GM19468 (cell line): ENCODE results near the gene SLC35A2.
"Not testable (repeated sequence)": the region's sequence is repeated elsewhere in the genome, so short reads cannot be mapped to it uniquely, and the experiment has no call there.

ENCODE experiments used
- ATAC-seq: cut with Tn5 transposase; IDR thresholded peaks from one replicate; pipeline ENCODE4 v1.9.1; 2021; ENCODE audit warnings: mild to moderate bottlenecking, moderate library complexity, moderate number of reproducible peaks; ENCODE audit not compliant: unreplicated experiment; ENCODE audit errors: extremely low read depth

The SLC35A2 gene

DNA sequence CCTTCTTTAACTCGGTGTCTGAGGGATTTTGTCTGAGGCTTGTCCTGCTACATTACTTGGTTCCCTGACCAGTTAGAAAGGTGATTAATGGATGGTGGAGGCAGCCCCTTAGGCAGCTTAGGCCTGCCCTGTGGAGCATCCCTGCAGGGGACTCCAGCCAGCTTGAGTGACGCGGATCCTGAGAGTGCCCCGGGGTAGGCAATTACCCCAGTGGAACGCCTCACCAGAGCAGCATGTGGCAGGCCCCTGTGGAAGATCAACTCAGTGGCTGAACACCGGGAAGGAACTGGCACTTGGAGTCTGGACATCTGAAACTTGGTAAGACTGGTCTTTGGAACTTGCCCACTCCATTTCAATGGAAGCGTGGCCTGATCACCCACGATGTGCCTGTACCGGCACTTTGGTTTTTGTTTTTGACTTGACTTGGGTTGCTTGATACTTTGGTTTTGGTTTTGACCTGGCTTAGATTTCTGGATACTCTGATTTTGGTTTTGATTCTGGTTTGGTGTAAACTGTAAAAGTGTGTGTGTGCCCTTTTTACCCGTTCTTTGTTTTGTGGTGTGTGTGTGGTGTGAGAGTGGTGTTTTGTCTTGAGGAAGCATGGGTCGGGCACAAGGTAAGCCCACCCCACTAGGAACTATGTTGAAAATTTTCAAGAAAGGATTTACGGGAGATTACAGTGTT lies 57.2 kb downstream of the SLC35A2 start:
- ATAC-seq: not testable (repeated sequence)

- ATAC-seq: not testable (repeated sequence)
These were observed 58.0 kb downstream of the SLC35A2 start for GRCh38 chrX:48853494-48853893.
